Right cardiac atrium (tissue), 5 donors: ENCODE measurements around the gene SYCN. TPM values are rescaled to one million over a fixed set of nuclear protein-coding genes. Genes with fewer than 3 reads are reported as not detected.

Source experiments
- polyA plus RNA-seq: library from polyadenylated mRNA; stranded (reverse); fragments of 200-250 nt; gene quantifications from one replicate; pipeline ENCODE4 v1.2.3, GENCODE V29; 2013
- total RNA-seq, 4 donors: library from RNA; stranded (reverse); fragmentation: NEBNext Ultra II Directional; extraction: Animal tissue kit (Norgen Biotek cat#: 25700); gene quantifications; one replicate each; pipeline ENCODE4 v1.2.1, GENCODE V29; 2021
- donor health status: healthy with polysubstance abuse.
- donor health status: DM: no; HTN: yes; CAD: no.
- donor health status: DM: no; HTN: no; CAD: no.
- donor health status: DM: no; HTN: yes; CAD: no; lungs with severe emphysema.
- donor health status: DM: yes; HTN: yes; CAD: no.

The SYCN gene
- total and polyA plus RNA-seq, 5 donors = not detected

Other genes with a start within 250 kb of the SYCN start
- 10 to 100 TPM in 3 of 4 donors, 1 to 10 TPM in 1; 8.5 to 12.9 (median 11.7) TPM for gene FBXO17, start 228.5 kb downstream of the SYCN start, total RNA-seq
- 8.2 TPM for gene FBXO17, start 228.5 kb downstream of the SYCN start, polyA plus RNA-seq
- 10 to 100 TPM; 18.4 to 26.4 (median 20.2) TPM for gene FBXO27, start 171.7 kb downstream of the SYCN start, total RNA-seq
- gene FBXO27, start 171.7 kb downstream of the SYCN start, polyA plus RNA-seq = 10.9 TPM
- gene ACP7, start 119.9 kb downstream of the SYCN start, total RNA-seq = not detected
- gene ACP7, start 119.9 kb downstream of the SYCN start, polyA plus RNA-seq = not detected
- 10 to 100 TPM; 19.9 to 24.4 (median 21.7) TPM for gene PAK4, start 78.5 kb downstream of the SYCN start, total RNA-seq
- gene PAK4, start 78.5 kb downstream of the SYCN start, polyA plus RNA-seq = 15.1 TPM
- gene NCCRP1, start 7.3 kb downstream of the SYCN start, total RNA-seq = not detected
- gene NCCRP1, start 7.3 kb downstream of the SYCN start, polyA plus RNA-seq = not detected
- gene IFNL3, start 40.7 kb upstream of the SYCN start, total RNA-seq = not detected
- gene IFNL3, start 40.7 kb upstream of the SYCN start, polyA plus RNA-seq = not detected
- not detected for gene IFNL4, start 44.6 kb upstream of the SYCN start, total RNA-seq
- gene IFNL4, start 44.6 kb upstream of the SYCN start, polyA plus RNA-seq = not detected
- gene IFNL2, start 64.1 kb upstream of the SYCN start, total RNA-seq = not detected
- not detected for gene IFNL2, start 64.1 kb upstream of the SYCN start, polyA plus RNA-seq
- not detected for gene IFNL1, start 92.1 kb upstream of the SYCN start, total RNA-seq
- gene IFNL1, start 92.1 kb upstream of the SYCN start, polyA plus RNA-seq = not detected
- gene LRFN1, start 116.6 kb upstream of the SYCN start, total RNA-seq = under 1 TPM; 0.33 to 0.96 (median 0.86) TPM
- gene LRFN1, start 116.6 kb upstream of the SYCN start, polyA plus RNA-seq = 0.63 TPM
- gene GMFG, start 131.8 kb upstream of the SYCN start, total RNA-seq = 10 to 100 TPM; 14.4 to 20.4 (median 17.9) TPM
- gene GMFG, start 131.8 kb upstream of the SYCN start, polyA plus RNA-seq = 20.2 TPM
- gene SAMD4B, start 138.2 kb upstream of the SYCN start, total RNA-seq = 10 to 100 TPM; 43.2 to 85.3 (median 55.1) TPM
- gene SAMD4B, start 138.2 kb upstream of the SYCN start, polyA plus RNA-seq = 71.5 TPM
- 10 to 100 TPM; 41.0 to 42.8 (median 41.3) TPM for gene PAF1, start 186.8 kb upstream of the SYCN start, total RNA-seq
- gene PAF1, start 186.8 kb upstream of the SYCN start, polyA plus RNA-seq = 43.5 TPM
- 10 to 100 TPM; 25.1 to 31.8 (median 27.0) TPM for gene MED29, start 187.1 kb upstream of the SYCN start, total RNA-seq
- 38.3 TPM for gene MED29, start 187.1 kb upstream of the SYCN start, polyA plus RNA-seq
- 100 to 1,000 TPM in 1 of 4 donors, 10 to 100 TPM in 3; 38.1 to 157 (median 56.4) TPM for gene ZFP36, start 202.6 kb upstream of the SYCN start, total RNA-seq
- 203 TPM for gene ZFP36, start 202.6 kb upstream of the SYCN start, polyA plus RNA-seq
- 10 to 100 TPM; 13.1 to 29.5 (median 20.1) TPM for gene PLEKHG2, start 208.4 kb upstream of the SYCN start, total RNA-seq
- gene PLEKHG2, start 208.4 kb upstream of the SYCN start, polyA plus RNA-seq = 11.3 TPM
- 1,000 to 10,000 TPM; 1,282 to 1,746 (median 1,468) TPM for gene RPS16, start 231.7 kb upstream of the SYCN start, total RNA-seq
- 1,560 TPM for gene RPS16, start 231.7 kb upstream of the SYCN start, polyA plus RNA-seq
- gene SUPT5H, start 241.3 kb upstream of the SYCN start, total RNA-seq = 10 to 100 TPM; 74.8 to 85.1 (median 80.1) TPM
- 68.8 TPM for gene SUPT5H, start 241.3 kb upstream of the SYCN start, polyA plus RNA-seq